GM12872 (cell line): Measurements from ENCODE around the gene KDM5A.

Experiments used
- TF ChIP-seq, protein P1 (sequence below): IDR thresholded peaks from 3 replicates; pipeline ENCODE4 v1.5.1; 2011; ENCODE audit warnings: low read depth, mild to moderate bottlenecking, low read length, moderate library complexity; ENCODE audit not compliant: insufficient read depth

KDM5A gene

DNA sequence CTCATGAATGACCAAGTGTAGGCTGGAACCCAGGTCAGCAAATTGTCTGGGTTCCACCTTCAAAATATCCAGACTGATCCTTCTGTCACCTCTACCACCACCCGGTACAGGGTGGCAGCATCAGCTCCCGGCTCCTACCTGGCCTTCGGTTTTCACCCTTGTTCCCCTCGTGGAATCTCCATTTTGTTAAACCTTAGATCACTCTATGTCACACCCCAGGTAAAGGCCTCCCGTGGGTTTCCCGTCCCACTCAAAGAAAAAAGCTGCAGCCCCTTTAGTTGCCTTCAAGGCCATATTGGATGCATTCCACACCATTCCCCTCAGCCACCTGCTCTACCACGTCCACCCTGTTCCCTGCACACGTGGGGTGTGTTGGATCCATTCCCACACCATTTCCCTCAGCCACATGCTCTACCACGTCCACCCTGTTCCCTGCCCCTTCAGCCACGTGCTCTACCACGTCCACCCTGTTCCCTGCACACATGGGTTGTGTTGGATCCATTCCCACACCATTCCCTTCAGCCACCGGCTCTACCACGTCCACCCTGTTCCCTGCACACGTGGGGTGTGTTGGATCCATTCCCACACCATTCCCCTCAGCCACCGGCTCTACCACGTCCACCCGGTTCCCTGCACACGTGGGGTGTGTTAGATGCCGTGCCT, 150.3 kb downstream of the KDM5A start:
- TF ChIP-seq, protein P1, sequence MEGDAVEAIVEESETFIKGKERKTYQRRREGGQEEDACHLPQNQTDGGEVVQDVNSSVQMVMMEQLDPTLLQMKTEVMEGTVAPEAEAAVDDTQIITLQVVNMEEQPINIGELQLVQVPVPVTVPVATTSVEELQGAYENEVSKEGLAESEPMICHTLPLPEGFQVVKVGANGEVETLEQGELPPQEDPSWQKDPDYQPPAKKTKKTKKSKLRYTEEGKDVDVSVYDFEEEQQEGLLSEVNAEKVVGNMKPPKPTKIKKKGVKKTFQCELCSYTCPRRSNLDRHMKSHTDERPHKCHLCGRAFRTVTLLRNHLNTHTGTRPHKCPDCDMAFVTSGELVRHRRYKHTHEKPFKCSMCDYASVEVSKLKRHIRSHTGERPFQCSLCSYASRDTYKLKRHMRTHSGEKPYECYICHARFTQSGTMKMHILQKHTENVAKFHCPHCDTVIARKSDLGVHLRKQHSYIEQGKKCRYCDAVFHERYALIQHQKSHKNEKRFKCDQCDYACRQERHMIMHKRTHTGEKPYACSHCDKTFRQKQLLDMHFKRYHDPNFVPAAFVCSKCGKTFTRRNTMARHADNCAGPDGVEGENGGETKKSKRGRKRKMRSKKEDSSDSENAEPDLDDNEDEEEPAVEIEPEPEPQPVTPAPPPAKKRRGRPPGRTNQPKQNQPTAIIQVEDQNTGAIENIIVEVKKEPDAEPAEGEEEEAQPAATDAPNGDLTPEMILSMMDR: no peak

- TF ChIP-seq, protein P1: no peak
Observed at GRCh38 chr12:238116-238515, 151.0 kb downstream of the KDM5A start.

DNA sequence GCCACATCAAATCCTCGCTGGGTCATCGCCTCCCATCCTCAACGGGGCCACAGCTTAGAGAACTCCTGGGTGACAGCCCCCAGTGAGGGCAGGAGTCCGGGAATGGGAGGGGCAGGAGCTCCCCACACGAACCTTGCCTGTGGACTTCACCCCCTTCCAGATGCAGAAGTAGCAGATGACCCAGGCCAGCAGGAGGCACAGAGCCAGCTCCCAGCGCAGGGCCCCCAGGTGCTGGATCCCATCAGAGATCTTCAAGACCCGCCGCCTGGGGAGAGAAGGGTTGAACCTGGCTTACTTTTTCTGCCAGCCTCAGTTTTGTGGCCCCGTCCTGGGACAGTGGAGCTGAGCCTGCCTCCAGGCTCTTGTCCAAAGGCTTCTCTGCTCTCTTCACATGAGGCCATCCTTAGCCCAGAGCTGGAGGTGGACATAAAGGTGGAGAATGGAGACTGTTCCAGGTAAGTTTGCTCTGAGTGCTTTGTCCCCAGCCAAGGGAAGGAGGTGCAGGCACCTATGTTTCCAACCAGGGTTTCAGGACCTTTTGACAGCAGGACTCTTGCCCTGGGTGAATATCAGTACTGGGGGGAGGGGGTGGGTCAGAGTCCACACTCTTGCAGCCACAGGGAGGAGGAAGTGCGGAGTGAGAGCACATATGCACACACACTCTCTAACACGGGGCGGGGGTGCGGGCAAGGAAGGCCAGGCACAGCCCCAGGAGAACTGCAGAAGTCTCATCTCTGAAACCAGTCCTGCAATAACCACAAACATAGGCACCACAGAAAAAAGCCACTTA, 151.9 kb downstream of the KDM5A start:
- TF ChIP-seq, protein P1: no peak

DNA sequence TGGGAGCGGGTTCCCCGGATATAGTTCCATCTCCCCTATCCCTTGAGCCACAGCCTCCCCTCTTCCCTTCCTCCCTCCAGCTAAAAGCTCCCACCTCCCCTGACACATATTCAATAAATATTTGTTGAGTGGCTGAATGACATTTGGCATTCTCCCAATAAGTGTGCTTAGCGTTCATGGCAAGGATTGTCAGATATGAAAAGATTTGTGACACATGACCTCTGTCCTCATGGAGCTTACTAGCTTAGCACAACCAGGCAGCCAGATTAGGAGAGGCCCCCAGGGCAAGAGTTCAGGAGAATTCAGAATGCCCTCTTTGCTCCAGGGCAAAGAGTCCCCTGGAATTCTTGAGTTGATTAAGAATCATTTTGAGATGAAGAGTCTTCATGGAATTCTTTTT, 152.7 kb downstream of the KDM5A start:
- TF ChIP-seq, protein P1: no peak

GRCh38 chr12:234891-235415, 154.2 kb downstream of the KDM5A start:
- TF ChIP-seq, protein P1: no peak

DNA sequence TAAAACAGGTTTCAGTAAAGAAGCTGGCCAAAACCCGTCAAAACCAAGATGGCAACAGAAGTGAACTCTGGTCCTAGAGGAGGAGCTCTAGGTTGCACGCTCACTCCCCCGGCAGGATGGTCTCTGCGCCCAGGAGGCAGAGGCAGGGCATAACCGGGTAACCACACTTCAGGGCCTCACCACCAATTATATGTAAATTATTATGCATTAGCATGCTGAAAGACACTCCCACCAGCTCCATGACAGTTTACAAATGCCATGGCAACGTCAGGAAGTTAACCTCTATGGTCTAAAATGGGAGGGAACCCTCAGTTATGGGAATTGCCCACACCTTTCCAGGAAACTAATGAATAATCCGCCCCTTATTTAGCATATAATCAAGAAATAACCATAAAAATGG, 155.1 kb downstream of the KDM5A start:
- TF ChIP-seq, protein P1: no peak

DNA sequence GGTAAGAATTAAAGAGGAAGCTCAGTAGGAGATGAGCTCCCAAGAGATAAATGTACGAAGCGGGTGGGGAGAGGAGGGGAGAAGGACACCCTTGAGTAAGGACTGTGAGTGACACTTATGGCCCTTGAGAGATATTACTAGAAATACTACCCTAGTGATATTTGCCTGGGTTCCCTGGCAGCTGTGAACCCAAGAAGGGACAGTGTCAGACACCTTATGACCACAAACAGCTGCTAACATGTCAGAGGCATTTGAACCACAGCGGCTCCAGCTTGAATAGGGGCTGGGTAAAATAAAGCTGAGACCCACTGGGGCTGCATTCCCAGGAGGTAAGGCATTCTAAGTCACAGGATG, 155.5 kb downstream of the KDM5A start:
- TF ChIP-seq, protein P1: no peak
